NCI-H2029 (cell line): ENCODE results near the gene NPM3.
A peak's percentile ranks its signal among the peaks of the same experiment; 100 is the strongest.

ENCODE experiments used
- DNase-seq: peaks from one replicate; lab custom pipeline; 2025; lab: John Stamatoyannopoulos, UW

The NPM3 gene, protein sequence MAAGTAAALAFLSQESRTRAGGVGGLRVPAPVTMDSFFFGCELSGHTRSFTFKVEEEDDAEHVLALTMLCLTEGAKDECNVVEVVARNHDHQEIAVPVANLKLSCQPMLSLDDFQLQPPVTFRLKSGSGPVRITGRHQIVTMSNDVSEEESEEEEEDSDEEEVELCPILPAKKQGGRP

DNA sequence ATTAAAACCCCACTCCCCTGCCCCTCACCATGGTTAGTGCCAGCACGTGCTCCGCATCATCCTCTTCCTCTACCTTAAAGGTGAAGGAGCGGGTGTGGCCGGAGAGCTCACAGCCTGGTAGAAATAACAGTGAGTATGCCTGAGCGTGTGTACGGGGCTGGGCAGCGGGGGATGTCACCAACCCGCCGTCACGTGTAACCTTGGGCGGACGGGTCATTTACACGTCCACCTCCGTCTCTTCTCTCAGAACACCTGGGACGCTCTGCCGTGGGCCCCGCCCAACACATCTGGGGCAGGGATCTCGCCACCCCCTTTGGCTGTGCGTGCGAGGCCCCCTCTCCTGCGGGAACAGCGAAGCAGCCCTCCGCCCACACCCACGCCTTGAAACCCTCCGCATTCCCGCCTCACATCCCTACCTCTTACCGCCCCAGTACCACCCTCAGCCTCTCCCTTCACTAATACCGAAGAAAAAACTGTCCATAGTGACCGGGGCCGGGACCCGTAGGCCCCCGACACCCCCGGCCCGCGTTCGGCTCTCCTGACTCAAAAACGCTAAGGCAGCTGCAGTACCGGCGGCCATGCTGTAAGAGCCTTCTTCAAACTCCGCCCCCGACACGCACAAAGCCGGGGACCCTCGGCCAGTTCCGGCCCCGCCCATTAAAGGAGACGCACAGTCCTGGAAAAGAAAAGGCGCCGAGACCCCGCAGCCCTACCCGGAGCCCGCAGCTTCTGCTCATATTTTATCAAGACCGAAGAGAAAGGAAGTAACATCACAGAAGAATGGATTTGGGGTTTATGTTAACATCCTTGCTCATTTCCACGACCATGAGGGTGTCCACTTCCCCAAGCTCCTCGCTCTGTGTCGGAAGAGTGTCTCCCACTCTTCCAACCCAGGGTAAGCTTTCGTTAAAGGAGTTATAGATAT is at the start of gene NPM3:
NPM3 (minus strand) TSS at position 636 of the 925 bp plus-strand sequence; CDS start at position 580, 56 bp downstream.
- peak; percentile 7 for DNase-seq

DNA sequence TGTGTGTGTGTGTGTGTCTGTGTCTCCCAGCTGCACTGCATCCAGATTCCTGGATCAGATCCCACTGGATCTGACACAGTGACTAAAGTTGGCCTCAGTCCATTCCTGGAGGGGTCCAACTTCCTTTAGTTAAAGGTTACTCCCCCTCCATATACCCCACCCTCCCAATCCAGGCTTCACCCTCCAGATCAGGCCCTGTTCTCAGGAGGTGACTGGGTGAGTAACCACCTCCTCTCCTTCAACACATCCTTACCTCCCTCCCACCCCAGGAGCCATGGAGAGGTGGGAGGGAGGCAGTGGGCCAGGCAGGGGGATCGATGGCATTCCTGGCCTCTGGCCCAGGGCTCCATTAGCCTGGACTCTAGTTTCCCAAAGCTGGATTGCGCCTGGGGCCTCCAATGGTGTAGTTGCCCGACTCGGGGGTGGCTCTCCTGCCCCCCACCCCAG is 49.1 kb upstream of the NPM3 start:
- DNase-seq, result no peak

DNA sequence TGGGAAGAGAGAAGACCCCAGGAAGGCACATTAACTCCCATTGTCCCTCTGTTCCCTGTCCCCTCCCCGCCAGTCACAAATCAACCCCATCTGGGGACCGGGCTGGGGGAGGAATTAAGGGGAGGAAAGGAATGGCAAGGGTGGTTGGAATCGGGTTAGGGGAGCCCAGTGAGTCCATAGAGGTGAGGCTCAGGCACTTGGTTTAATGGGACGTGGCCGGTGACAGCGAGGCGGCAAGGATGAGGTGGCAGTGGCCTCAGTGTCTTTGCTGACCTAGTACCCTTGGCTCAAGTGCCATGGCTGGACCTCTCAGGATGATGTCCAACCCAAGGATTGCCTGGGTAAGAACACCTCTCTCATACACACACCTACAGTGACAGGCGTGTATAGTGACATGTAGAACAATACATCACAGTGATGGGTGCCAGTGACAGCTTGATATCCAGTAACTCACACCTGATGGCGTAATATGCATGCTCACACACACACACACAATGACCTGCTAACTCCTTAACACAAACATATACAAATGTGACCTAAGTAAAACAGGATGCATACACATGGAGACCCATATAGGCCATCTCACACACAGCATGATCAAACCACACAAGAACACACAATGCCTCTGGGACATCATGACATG is 48.0 kb upstream of the NPM3 start:
- DNase-seq, result no peak

DNA sequence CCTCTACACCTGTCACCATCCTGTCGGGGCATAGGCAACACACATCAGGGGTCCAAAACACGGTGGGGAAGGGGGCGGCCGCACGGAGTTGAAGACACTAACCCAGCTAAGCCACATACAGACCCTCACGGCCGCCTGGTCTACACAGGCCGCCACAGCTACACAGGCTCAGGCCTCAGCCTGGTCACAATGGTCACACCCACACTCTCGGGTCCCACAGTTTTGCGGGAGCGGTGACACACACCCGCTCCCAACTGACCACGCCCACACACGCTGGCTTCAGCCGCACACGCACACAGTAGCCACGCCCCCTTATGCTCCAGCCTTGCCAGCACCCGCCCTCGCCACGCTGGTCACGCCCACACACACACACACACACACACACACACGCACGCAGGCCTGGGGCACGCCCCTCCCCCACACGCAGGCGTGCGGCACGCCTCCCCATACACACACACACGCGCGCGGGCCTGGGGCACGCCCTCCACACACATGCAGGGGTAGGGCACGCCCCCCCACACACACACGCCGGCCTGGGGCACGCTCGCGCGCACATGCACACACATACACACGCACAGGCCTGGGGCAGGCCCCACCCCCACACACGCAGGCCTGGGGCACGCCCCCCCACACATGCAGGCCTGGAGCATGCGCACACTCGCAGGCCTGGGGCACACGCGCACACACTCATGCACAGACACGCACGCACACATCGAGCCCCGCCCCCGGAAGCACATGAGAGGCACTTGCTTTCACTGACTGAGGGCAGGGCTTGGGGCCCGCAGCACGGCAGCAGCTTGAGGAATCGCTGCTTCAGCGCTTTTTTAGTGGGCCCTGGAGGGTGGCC is 47.3 kb upstream of the NPM3 start:
- DNase-seq, result peak; percentile 71

DNA sequence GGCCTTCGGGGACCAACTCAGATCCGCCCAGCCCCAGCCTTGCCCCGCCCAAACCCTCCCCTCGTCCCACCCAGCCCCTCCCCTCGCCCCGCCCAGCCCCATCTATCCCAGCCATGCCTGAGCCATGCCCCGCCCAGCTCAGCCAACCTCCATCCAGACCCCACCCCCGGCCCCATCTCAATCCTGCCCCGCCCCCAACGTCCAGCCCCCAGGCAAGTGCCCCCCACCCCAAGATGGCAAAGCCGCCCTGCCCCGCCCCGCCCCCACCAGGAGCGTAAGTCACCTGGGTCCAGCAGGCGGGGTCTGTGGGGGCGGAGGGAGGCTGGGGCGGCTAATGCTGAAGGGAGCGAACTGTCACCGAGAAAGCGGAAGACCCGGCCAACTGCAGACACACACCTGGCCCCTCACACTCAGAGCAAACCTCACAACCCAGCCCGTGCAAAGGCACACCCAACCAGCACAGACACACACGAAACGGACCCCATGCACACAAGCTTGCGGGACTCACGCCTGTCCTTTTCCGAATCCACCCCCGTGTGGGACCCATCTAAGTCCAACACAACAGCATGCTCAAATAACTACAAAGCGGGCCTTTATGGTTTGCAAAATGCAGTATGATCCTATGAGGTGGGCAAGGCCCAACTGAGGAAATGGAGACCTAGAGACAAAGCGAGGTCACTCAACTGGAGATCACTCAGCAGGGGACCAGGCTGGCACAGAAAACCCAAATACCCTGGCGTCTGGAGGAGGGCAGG is 46.5 kb upstream of the NPM3 start:
- peak; percentile 46 for DNase-seq

DNA sequence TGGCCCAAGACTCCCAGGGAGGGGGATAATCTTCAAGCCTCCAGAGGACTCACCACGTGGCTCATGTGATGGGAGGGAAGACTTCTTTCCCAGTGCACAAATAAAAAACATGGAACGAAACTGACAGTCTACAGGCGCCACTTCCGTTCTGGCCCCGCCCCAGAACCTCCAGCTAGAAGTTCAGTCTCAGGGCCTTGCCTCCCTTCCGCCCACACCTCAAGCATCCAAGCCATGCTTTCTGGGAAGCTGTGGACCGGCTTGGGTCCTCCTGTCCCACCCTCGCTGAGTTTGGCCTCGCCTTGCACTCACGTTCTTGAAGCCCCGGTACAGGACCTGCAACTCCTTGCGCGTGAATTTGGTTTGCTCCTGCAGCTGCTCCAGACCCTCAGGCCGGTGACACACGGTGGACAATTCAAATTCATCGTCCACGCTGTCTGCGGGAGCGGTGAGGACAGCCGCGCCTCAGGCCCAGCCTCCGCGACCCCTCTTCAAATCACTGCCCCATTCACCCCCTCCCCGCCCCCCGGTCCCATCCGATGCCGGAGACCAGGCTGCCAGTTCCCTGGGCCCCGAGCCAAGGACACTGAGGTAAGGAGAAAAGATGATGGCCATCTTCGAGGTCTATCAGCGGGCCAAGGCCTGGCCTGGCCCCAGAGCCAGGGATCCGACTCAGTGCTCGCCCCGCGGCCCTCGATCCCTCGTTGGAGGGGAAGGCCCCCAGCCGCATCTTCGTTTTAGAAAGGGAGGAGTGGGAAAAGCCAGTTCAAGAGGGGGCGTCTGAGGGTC is 45.7 kb upstream of the NPM3 start:
- DNase-seq, result no peak

DNA sequence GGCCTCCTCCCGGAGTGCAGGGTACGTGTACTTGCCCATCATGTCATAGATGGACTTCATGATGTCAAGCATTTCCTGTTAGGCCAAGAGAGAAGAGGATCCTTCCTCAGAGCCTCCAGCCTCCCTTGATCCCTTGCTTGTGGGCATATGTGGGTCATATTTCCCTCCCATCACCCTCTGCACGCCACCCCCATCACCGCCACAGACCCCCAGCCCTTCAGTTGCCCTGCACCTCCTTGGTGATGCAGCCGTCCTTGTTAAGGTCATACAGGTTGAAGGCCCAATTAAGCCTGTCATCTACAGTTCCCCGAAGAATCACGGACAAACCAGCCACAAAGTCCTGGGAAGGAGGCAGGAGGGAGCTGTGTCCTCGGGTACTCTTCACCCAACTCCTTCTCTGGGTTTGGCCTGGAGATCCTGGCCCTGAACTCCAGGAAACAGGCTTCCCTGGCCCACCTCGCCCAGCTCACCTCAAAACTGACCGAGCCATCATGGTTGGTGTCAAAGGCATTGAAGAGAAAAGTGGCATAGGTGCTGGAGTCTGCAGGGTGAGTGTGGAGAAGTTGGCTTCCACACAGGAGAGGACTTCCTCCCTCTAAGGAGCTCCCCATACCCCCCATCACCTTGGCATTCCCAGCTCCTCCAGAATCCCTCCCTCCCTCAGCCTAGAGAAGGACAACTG is 44.8 kb upstream of the NPM3 start:
- no peak for DNase-seq

DNA sequence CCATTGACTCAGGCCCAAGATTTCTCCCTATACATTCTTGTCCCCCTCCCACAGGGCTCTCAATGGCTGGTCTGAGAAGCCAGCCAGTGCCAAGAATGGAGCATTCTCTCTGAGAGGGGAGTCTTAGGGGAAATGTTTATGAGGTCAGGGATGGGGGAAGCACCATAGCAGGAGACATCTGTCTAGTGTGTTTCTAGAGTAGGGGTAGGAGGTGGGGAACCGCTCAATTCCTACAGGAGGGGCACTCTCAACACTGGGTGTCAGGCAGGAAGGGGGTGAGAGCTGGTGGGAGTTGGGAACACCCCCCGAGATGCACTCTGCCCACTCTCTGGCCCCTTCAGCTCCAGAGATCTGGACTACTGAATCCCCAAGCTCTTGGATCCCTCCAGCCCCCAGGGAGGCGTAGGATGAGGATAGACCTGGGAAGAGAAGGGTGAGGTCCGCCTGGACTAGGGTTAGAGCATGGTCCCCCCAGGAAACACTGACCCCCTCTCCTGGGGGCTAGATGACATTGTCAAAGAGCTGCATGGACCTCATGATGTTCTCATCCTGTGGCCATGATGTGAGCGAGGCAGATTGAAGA is 43.7 kb upstream of the NPM3 start:
- no peak for DNase-seq

DNA sequence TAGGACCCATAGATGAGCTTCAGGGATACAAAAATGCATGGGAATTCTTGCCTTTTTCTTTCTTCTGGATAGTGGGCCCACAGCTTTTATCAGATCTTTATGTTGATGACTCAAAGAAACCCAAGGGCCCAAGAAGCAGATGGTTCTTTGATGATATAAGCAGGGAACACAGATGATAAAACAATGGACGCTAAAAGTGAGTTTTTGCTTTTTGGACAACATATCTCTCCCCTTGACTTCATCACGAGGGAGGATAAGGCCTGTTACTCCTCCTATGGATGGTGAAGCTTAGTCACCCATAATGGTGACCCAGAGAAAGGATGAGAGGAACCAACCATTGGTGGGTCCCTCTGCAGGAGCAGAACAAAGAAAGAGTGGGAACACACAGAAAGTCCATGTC is 41.5 kb upstream of the NPM3 start:
- no peak for DNase-seq

DNA sequence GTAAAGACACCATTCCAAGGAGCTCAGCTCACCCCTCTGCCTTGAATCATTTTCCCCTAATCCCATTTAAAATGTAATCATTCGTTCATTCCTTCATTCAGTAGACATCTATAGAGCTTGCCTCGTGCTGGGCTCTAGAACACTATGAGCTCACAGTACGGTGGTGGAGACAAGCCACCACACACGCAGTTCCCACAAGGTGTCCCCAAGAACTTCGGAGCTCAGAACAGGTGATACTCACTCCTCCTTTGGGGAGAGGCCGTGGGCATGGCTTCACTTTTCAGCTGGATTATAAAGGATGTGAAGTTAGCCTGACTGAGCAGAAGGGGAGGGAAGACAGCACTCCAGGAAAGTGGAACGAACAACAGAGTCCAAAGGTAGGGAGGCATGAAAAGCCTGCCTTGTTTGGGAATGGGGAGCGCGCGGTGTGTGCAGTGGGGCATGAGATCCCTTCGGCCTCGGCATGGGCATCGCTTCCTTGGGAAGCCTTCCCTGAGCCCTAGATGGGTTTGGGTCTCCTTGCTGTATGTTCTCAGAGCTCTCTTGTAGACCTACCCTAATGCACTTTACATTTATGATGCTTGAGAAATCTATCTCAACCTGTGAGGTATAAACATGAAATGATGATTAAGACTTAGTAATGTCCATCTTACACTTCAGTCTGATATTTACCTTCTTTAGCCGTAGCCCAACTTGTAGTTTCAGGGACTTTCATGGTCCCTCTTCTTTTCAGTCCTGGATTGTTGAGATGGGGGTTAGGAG is 35.8 kb upstream of the NPM3 start:
- DNase-seq, result no peak

DNA sequence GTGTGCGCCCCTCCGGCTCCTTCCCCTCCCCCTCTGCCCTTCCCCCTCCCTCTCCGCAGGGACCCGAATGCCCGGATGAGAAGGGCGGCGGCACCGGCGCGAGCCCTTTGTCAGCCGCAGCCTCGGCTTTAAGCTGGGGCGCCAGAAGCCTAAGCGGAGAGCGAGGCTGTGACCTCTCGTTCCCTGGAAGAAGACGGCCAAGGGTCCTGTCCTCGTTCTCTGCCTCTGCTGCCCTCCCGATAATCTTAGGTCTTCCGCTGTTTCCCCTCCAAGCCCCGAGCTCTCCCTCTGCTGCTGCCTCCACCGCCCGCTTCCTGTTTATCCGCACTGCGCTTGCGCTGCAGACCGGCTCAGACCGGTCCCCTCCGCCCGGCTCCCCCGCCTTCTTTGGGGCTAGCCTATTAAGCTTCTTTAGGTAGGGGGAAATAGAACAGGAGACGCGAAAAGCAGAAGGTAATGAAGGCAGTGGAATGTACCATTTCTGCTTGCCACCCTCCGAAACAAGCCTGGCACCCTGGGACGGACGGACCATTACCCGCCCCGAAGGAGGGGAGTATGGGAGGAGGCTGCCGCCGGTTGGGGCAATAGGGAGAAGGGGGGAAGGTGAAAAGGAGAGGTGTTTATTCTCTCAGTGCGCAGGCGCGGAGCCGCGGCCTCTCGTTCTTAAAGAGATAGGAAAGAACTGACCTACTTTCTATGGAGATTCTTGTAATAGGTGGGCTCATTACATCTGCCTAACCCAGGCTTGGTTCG is 35.0 kb upstream of the NPM3 start, which contains the start of gene OGA:
OGA (minus strand) TSS at position 326 of the 753 bp plus-strand sequence. CDS start 422 bp downstream, outside the sequence.
- peak; percentile 95 for DNase-seq

DNA sequence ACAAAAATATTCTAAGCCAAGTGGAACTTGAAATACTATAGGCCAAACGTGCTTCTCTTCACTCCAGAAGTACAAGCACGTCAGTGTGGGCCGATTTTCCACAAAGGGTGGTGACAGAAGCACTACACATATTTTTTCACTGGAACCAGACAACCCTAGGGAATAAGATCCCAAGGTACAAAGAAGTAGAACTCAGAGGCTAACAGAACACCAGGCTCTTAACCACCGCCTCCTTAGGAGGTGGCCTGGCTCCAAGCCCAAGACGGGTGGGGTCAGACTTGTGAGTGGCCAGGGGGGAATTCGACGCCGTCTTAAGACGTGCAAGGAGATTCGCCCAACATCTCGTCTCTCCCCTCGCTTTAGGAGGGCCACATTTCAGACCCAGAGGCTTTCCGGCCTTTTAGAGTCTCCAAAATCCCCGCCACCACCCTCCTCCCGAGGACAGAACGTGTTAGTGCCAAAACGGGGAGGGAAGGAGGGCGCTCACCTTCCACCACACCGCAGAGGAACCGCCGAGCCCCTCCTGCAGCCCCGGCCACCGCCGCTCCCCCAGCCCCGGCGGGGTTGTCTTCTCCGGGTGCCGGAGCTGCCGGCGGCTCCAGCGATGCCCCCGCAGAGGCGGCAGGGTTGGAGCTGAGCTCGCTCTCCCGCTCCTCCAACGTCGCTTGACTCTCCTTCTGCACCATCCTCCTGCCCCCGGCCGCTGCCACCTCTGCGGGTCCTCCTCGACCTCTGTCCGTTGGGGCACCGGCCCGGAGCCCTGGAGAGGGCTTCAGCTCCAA is 34.3 kb upstream of the NPM3 start:
- DNase-seq, result no peak

DNA sequence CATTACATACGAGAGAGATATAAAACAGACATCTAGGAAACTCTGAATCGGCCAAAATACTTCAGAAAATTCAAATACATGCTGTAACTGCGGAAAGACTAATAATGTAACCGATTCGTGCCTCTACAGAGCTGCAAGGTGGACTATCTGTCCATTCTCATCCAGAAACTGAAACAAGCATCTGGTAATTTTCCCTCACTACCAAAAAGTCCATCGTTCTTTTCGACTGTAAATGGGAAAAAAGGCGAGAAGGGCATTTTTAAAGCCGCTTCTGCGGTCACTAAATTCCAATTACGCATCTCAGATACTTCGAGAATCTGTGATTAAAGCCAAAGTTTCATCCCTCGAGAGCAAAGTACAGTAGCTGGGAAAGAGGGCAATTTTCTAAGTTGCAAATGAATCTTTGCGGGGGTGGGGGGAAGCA is 33.7 kb upstream of the NPM3 start:
- DNase-seq, result no peak

DNA sequence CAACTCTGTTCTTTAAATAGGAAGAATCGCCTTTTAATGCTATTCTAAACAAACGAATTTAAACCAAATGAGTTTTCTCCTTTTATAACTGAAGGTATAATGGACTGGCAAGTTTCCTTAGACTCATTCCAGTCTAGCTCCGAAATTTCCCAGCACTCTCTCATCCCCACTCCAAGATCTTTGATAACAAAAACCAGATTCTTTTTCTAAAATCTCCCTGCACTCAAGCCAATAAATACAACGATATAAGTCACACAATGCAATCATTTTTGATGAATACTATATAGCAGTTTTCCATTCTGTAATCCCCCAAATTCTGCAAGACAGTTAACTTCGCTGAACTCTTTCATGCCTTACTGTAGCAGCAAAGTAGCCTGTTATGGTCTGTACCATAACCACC is 33.1 kb upstream of the NPM3 start:
- no peak for DNase-seq

DNA sequence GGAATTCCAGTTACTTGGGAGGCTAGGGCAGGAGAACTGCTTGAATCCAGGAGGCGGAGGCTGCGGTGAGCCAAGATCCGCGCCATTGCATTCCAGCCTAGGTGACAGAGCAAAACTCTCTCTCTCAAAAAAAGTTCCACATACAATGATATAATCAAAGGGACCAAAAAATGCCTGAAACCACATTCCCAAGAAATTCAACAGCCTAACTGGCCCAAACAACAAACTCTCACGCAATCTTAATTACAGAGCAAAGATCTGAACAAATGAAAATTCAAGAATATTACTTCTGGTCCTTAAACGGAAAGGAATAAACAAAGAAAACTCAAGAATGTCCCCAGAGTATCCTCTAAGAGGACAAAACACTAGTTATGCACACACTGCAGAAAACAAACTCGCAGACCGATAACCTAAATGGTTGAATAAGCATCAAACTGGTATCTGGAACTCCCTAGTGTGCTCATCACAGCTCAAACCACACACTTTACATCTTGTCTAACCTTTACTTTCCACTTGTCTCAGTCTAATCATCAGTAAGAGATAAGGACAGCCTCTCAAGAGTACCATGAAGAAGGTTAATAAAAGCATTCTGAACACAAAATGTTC is 31.3 kb upstream of the NPM3 start:
- no peak for DNase-seq

DNA sequence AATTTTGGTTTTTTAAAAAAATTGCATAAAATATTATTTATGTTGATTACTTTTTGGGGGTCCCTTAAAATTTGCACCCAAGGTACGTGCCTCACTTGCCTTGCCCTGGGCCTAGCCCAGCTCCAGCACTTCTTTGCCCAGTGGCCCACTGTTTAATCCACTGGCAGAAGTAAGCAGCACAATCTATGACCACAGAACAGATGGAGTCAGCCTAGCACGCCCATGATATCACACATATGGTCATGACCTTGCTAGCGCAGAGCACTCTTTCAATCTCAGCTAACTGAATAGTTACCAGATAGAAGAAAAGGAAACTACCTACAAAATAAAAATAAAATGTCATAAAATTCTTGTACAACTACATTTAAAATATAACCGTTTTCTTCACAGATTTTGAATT is 29.4 kb upstream of the NPM3 start:
- DNase-seq, result no peak

DNA sequence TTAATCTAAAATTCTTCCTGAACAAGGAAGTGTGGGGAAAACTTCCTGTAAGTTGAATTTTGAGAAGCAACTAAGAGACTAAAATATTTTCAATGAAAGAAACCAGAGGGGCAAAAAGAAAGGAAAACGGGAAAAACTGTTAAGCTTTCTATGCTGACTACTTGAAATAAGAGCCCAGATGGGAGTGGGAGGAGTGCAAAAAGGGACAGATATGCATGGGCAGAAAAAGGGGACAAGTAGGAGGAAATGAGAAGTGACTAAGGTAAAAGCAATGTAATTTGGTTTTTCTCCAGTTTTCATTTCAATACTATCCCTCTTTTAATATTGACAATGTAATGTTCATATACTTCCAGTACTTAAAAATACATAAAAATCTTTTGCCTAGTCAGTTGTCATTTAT is 23.9 kb upstream of the NPM3 start:
- no peak for DNase-seq
